HEK293T (cell line): Measurements from ENCODE around the gene ZNF543.

Experiments
- CTCF ChIA-PET: fragments of 350-600 bp; formaldehyde crosslinking; extraction: SDS; loops from one replicate; lab custom pipeline; 2021; ENCODE audit warnings: antibody characterized with exemption, inconsistent platforms; lab: Yijun Ruan, JAX
- POLR2A ChIA-PET: fragments of 350-600 bp; formaldehyde crosslinking; extraction: SDS; loops from one replicate; lab custom pipeline; 2020; ENCODE audit warnings: antibody characterized with exemption, inconsistent platforms; lab: Yijun Ruan, JAX
- DNase-seq: peaks from one replicate; pipeline ENCODE4 v3.0.0; 2012; ENCODE audit warnings: mixed read lengths; ENCODE audit errors: extremely low spot score
- ARNT ChIP-seq: fragments of 450-650 bp; IDR thresholded peaks from 2 replicates; pipeline ENCODE4 v1.6.1; 2017; ENCODE audit warnings: mild to moderate bottlenecking
- BHLHE40 ChIP-seq: fragments of 450-650 bp; IDR thresholded peaks from 2 replicates; pipeline ENCODE4 v1.6.1; 2016; ENCODE audit warnings: mild to moderate bottlenecking, moderate library complexity, borderline replicate concordance
- CTBP1 ChIP-seq: fragments of 450-650 bp; IDR thresholded peaks from 2 replicates; pipeline ENCODE4 v1.6.1; 2016; ENCODE audit warnings: borderline replicate concordance
- ELF4 ChIP-seq: fragments of 450-650 bp; IDR thresholded peaks from 2 replicates; pipeline ENCODE4 v1.6.1; 2017; ENCODE audit warnings: antibody characterized with exemption
- FOXA1 ChIP-seq: fragments of 450-650 bp; IDR thresholded peaks from 2 replicates; pipeline ENCODE4 v1.6.1; 2016; ENCODE audit warnings: mild to moderate bottlenecking
- FOXK2 ChIP-seq: fragments of 450-650 bp; IDR thresholded peaks from 2 replicates; pipeline ENCODE4 v1.6.1; 2016; ENCODE audit warnings: mild to moderate bottlenecking
- FOXM1 ChIP-seq: fragments of 450-650 bp; IDR thresholded peaks from 2 replicates; pipeline ENCODE4 v1.6.1; 2017; ENCODE audit warnings: mild to moderate bottlenecking, borderline replicate concordance
- HDGF ChIP-seq: fragments of 450-650 bp; IDR thresholded peaks from 2 replicates; pipeline ENCODE4 v1.6.1; 2017; ENCODE audit warnings: antibody characterized with exemption, borderline replicate concordance
- L3MBTL2 ChIP-seq: fragments of 450-650 bp; conservative IDR thresholded peaks from 2 replicates; pipeline ENCODE4 v1.6.1; 2016; ENCODE audit warnings: mild to moderate bottlenecking
- LEF1 ChIP-seq: fragments of 450-650 bp; IDR thresholded peaks from 2 replicates; pipeline ENCODE4 v1.6.1; 2017; ENCODE audit warnings: mild to moderate bottlenecking, borderline replicate concordance
- NFRKB ChIP-seq: fragments of 450-650 bp; IDR thresholded peaks from 2 replicates; pipeline ENCODE4 v1.6.1; 2016; ENCODE audit warnings: mild to moderate bottlenecking, moderate library complexity
- PKNOX1 ChIP-seq: fragments of 450-650 bp; IDR thresholded peaks from 2 replicates; pipeline ENCODE4 v1.6.1; 2016
- SP1 ChIP-seq: fragments of 450-650 bp; IDR thresholded peaks from 2 replicates; pipeline ENCODE4 v1.6.1; 2017
- SUZ12 ChIP-seq: fragments of 450-650 bp; IDR thresholded peaks from 2 replicates; pipeline ENCODE4 v1.6.1; 2016; ENCODE audit warnings: mild to moderate bottlenecking
- TARDBP ChIP-seq: fragments of 450-650 bp; IDR thresholded peaks from 2 replicates; pipeline ENCODE4 v1.6.1; 2016
- ZNF384 ChIP-seq: fragments of 450-650 bp; IDR thresholded peaks from 2 replicates; pipeline ENCODE4 v1.6.1; 2016

The ZNF543 gene

GRCh38 chr19:57334191-57334590, 13.9 kb downstream of the ZNF543 start:
- POLR2A ChIA-PET, result no interaction called here
- no peak for DNase-seq
- CTCF ChIA-PET, result no interaction called here
- TF ChIP-seq SUZ12 (no peak), ELF4 (no peak)

GRCh38 chr19:57338877-57339276, 18.6 kb downstream of the ZNF543 start:
- TF ChIP-seq ZNF384 (no peak), PKNOX1 (no peak), BHLHE40 (no peak), FOXA1 (no peak), HDGF (no peak), CTBP1 (no peak), SP1 (no peak), FOXK2 (no peak), LEF1 (no peak), SUZ12 (no peak), ARNT (no peak), L3MBTL2 (no peak), ELF4 (no peak)
- CTCF ChIA-PET, result no interaction called here
- DNase-seq, result no peak
- POLR2A ChIA-PET, result interaction anchor here (1.1 kb wide), 1 partner anchor 12 kb away, joined by 4 read pairs; the partner anchor contains the start of gene ZNF304

GRCh38 chr19:57342582-57342981, 22.3 kb downstream of the ZNF543 start:
- DNase-seq, result no peak
- POLR2A ChIA-PET, result no interaction called here
- CTCF ChIA-PET, result no interaction called here
- TF ChIP-seq SUZ12 (no peak), BHLHE40 (no peak), CTBP1 (no peak), LEF1 (no peak), ARNT (no peak), ELF4 (no peak)

- ChIA-PET POLR2A (no interaction called here), CTCF (no interaction called here)
- no peak for DNase-seq
- TF ChIP-seq HDGF, result no peak
Measured at GRCh38 chr19:57348136-57348535, 27.9 kb downstream of the ZNF543 start.

- DNase-seq, result peak; percentile 88
- 0 out of 2 replicates have a peak, but pooled peaks have one; percentile 10 for TF ChIP-seq ELF4
- TF ChIP-seq FOXK2, result no peak
- peak; percentile 92 for TF ChIP-seq L3MBTL2
- CTCF ChIA-PET, result no interaction called here
- POLR2A ChIA-PET, result interaction anchor here (0.6 to 1.6 kb wide), 9 partner anchors 10 to 111 kb away, joined by 3 to 8 read pairs (median 4); partner anchors contain the start of genes TRAPPC2B, ZNF17, ZNF543 and ZNF547
Measured at GRCh38 chr19:57350877-57351805, 30.9 kb downstream of the ZNF543 start, which contains the start of gene ZNF304. Gene ZNF304 (plus strand): TSS chr19:57351271. CDS start chr19:57351665, 394 bp downstream.

GRCh38 chr19:57351867-57352266, 31.6 kb downstream of the ZNF543 start:
- ChIA-PET POLR2A (no interaction called here), CTCF (no interaction called here)
- no peak for TF ChIP-seq L3MBTL2
- TF ChIP-seq NFRKB, result no peak
- no peak for TF ChIP-seq FOXK2
- no peak for TF ChIP-seq SUZ12
- TF ChIP-seq FOXA1, result no peak
- TF ChIP-seq CTBP1, result no peak
- TF ChIP-seq FOXM1, result no peak
- TF ChIP-seq SP1, result no peak
- no peak for TF ChIP-seq HDGF
- TF ChIP-seq ELF4, result no peak
- TF ChIP-seq ZNF384, result no peak
- TF ChIP-seq LEF1, result no peak
- TF ChIP-seq ARNT, result no peak
- TF ChIP-seq BHLHE40, result no peak
- no peak for TF ChIP-seq TARDBP
- DNase-seq, result no peak

- no peak for DNase-seq
- CTCF ChIA-PET, result no interaction called here
- POLR2A ChIA-PET, result no interaction called here
- TF ChIP-seq FOXK2, result no peak
- TF ChIP-seq SP1, result no peak
- TF ChIP-seq ZNF384, result no peak
- TF ChIP-seq ELF4, result no peak
- no peak for TF ChIP-seq PKNOX1
- no peak for TF ChIP-seq TARDBP
- no peak for TF ChIP-seq L3MBTL2
- no peak for TF ChIP-seq ARNT
- TF ChIP-seq FOXM1, result no peak
- TF ChIP-seq SUZ12, result no peak
- TF ChIP-seq CTBP1, result no peak
Measured at GRCh38 chr19:57355916-57356315, 35.6 kb downstream of the ZNF543 start.
